ENCODE measurements around the gene EN1.

DNA sequence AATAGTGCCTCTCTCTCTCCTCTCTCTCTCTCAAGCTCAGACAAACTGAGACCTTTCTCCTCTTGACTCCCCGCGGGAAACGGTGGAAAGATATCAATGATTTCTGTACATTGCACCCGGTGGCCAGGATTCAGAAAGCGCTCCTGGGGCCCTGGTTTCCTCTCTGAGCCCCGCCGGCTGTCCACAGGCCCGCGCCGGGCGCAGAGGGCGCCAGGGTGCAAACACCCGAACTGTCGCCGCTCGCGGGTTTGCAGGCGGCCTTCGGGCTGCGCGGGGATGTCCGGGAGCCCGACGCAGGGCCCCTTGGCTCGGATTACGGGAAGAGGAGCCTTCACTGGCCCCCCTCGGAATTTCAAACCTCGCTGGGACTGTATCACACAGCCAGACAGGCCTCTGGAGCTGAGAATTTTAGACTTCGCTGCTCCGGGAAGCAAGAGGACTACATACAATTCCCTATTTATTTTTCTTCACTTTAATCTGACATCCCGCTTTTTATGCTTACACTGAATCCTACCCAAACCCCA, 5.2 kb upstream of the EN1 start:
- TF ChIP-seq SUZ12 (IDR thresholded peaks at IDR 0.05; ENCODE audit: extremely low read depth, insufficient read depth, insufficient read length) (peak; percentile 98), ZNF274 (IDR thresholded peaks at IDR 0.05; ENCODE audit: low read depth, low read length) (no peak)
